Mammary epithelial cell (primary cell): Measurements from ENCODE around the gene RANBP1.

Experiments
- EZH2 ChIP-seq: IDR thresholded peaks from 2 replicates; pipeline ENCODE4 v1.6.1; 2012; ENCODE audit warnings: low read length, inconsistent platforms, borderline replicate concordance
- TF ChIP-seq, protein P1 (sequence below), 2 donors: IDR thresholded peaks in 1 of 2; conservative IDR thresholded peaks in 1 of 2; 2 replicates each; pipeline ENCODE4 v1.5.1; 2011 to 2012; ENCODE audit warnings: inconsistent platforms in 2 of 2, low read length in 2 of 2, mild to moderate bottlenecking in 2 of 2, control low read depth in 1 of 2, low read depth in 1 of 2; ENCODE audit not compliant: insufficient read depth in 1 of 2; ENCODE audit errors: extremely low read depth in 1 of 2

DNA sequence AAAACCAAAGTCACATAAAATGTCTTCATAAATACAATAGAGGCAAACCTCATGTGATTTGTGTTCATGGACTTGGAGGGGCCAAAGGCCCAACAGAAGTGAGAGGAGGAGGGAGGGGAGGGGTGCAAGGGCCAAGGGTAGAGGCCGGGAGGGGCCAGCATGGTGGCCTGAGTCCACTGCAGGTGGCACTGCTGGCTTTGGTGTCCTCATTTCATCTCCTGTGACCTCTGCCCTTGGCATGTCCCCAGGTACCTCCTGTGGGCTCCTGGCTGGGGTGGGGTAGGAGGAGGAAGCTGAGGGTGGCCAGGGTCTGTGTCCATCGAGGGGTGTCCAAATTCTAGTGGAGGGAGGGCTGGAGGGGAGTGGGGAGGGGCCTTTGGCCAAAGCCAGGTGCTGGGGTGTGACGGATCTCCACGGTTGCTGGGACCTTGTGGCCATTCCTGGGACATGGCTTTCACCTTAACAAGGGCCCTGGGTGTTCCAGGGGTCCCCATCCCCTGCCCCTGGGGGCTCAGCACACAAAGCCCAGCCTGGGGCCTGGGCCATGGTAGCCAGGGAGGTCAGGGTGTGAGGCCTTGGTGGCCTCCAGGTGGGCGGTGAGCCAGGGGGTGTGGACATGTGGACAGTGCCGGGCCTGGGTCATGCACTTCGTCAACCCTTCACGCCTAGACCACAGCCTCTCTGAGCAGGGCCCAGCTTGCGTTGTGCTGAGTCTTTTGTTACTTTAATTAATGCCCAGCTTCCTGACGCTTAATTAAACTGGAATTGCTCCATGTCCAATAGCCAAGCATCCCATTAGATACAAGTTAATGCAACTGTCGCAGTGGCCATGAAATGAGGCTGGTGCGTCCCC, 55.6 kb downstream of the RANBP1 start:
- TF ChIP-seq, protein P1, sequence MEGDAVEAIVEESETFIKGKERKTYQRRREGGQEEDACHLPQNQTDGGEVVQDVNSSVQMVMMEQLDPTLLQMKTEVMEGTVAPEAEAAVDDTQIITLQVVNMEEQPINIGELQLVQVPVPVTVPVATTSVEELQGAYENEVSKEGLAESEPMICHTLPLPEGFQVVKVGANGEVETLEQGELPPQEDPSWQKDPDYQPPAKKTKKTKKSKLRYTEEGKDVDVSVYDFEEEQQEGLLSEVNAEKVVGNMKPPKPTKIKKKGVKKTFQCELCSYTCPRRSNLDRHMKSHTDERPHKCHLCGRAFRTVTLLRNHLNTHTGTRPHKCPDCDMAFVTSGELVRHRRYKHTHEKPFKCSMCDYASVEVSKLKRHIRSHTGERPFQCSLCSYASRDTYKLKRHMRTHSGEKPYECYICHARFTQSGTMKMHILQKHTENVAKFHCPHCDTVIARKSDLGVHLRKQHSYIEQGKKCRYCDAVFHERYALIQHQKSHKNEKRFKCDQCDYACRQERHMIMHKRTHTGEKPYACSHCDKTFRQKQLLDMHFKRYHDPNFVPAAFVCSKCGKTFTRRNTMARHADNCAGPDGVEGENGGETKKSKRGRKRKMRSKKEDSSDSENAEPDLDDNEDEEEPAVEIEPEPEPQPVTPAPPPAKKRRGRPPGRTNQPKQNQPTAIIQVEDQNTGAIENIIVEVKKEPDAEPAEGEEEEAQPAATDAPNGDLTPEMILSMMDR (conservative IDR thresholded peaks at IDR 0.05 in 1 of 2, IDR thresholded peaks at IDR 0.05 in 1 of 2; ENCODE audit: extremely low read depth in 1 of 2, insufficient read depth in 1 of 2, low read depth in 1 of 2, low read length in 2 of 2), result no peak
- no peak for TF ChIP-seq EZH2
